A673 (cell line): ENCODE data around the gene CCL15. TPM values are rescaled to one million over a fixed set of nuclear protein-coding genes. Genes with fewer than 3 reads are reported as not detected.

ENCODE experiments used
- BruUV-seq: library from RNA; stranded (reverse); fragments of 400-500 nt; replicated peaks from 2 replicates; lab custom pipeline; 2021; lab: Mats Ljungman, UMichigan
- CTCF ChIA-PET: fragments of 300-600 bp; sonication (Branson Sonifier 250); formaldehyde crosslinking; loops from one replicate; lab custom pipeline; 2022; ENCODE audit warnings: antibody characterized with exemption; lab: Charles Lee
- POLR2A ChIA-PET: fragments of 300-600 bp; sonication (Branson Sonifier 250); formaldehyde crosslinking; loops from one replicate; lab custom pipeline; 2022; ENCODE audit warnings: antibody characterized with exemption; ENCODE audit not compliant: low non-redundant PET; lab: Charles Lee
- DNase-seq: peaks from one replicate; pipeline ENCODE4 v3.0.0-alpha.2; 2015; ENCODE audit warnings: low spot score
- H3K27ac ChIP-seq: fragments of 200-600 bp; sonication (generic); 2 replicates; pipeline ENCODE4 v1.5.1; 2016; ENCODE audit warnings: mixed run types, low read depth, mild to moderate bottlenecking, mixed read lengths, antibody characterized with exemption, low read length; ENCODE audit not compliant: poor library complexity, severe bottlenecking
- H3K27me3 ChIP-seq: fragments of 200-600 bp; sonication (generic); replicated peaks from 2 replicates; pipeline ENCODE4 v1.6.1; 2017; ENCODE audit warnings: mixed run types, low read depth, mild to moderate bottlenecking, mixed read lengths, antibody characterized with exemption, low read length; ENCODE audit not compliant: insufficient read depth, poor library complexity
- H3K36me3 ChIP-seq: fragments of 200-600 bp; sonication (generic); 2 replicates; pipeline ENCODE4 v1.6.1; 2016; ENCODE audit warnings: mixed run types, mild to moderate bottlenecking, mixed read lengths, antibody characterized with exemption, low read length; ENCODE audit not compliant: insufficient read depth, poor library complexity, severe bottlenecking
- H3K4me1 ChIP-seq: fragments of 200-600 bp; sonication (generic); 2 replicates; pipeline ENCODE4 v1.6.1; 2017; ENCODE audit warnings: mixed run types, mild to moderate bottlenecking, mixed read lengths, antibody characterized with exemption, low read length; ENCODE audit not compliant: insufficient read depth, poor library complexity, severe bottlenecking
- H3K4me3 ChIP-seq: fragments of 200-600 bp; sonication (generic); 2 replicates; pipeline ENCODE4 v1.5.1; 2016; ENCODE audit warnings: low read depth, mixed run types, mild to moderate bottlenecking, mixed read lengths, low read length; ENCODE audit not compliant: poor library complexity, severe bottlenecking
- H3K9me3 ChIP-seq: fragments of 200-600 bp; sonication (generic); 2 replicates; pipeline ENCODE4 v1.6.1; 2016; ENCODE audit warnings: mixed run types, low read depth, mild to moderate bottlenecking, mixed read lengths, antibody characterized with exemption, low read length; ENCODE audit not compliant: poor library complexity, severe bottlenecking
- EZH2 ChIP-seq: fragments of 200-600 bp; sonication (generic); IDR thresholded peaks from 2 replicates; pipeline ENCODE4 v1.6.1; 2017; ENCODE audit warnings: borderline replicate concordance, low read depth, mild to moderate bottlenecking, mixed read lengths, antibody characterized with exemption, low read length; ENCODE audit not compliant: poor library complexity, severe bottlenecking
- intact Hi-C: fragments of 100-400 bp; cut with micrococcal nuclease; formaldehyde crosslinking; loops from one replicate; pipeline ENCODE4 v1.10.0; 2022; ENCODE audit not compliant: unreplicated experiment
- total RNA-seq: library from RNA; stranded (reverse); gene quantifications from 2 replicates; pipeline ENCODE4 v1.2.3, GENCODE V29; 2021
- TF ChIP-seq, protein P1 (sequence below): fragments of 300-800, 200-600 bp; sonication (generic); conservative IDR thresholded peaks from 2 replicates; pipeline ENCODE4 v1.5.1; 2017; ENCODE audit warnings: low read depth, mild to moderate bottlenecking, antibody characterized with exemption, low read length, moderate library complexity, mixed read lengths

CCL15 gene
- total RNA-seq, 1 experiment from 2014 or later: not detected

GRCh38 chr17:35972945-35973332 lies 28.4 kb downstream of the CCL15 start:
- no peak for DNase-seq
- POLR2A ChIA-PET: no interaction called here
- H3K4me3 ChIP-seq: no peak overlapping the region
- H3K27ac ChIP-seq: no peak overlapping the region
- no peaks in the 10 kb centered on the region for H3K9me3 ChIP-seq
- intact Hi-C loops: loop anchor here (10.0 kb wide), 1 partner anchor 172 kb away; no protein-coding TSS in a partner anchor
- no peaks in the 10 kb centered on the region for H3K36me3 ChIP-seq
- no peaks in the 10 kb centered on the region for H3K4me1 ChIP-seq
- CTCF ChIA-PET: interaction anchor here (0.5 to 0.7 kb wide), 2 partner anchors 27 to 176 kb away, joined by 3 to 6 read pairs; no protein-coding TSS in a partner anchor
- TF ChIP-seq, protein P1, sequence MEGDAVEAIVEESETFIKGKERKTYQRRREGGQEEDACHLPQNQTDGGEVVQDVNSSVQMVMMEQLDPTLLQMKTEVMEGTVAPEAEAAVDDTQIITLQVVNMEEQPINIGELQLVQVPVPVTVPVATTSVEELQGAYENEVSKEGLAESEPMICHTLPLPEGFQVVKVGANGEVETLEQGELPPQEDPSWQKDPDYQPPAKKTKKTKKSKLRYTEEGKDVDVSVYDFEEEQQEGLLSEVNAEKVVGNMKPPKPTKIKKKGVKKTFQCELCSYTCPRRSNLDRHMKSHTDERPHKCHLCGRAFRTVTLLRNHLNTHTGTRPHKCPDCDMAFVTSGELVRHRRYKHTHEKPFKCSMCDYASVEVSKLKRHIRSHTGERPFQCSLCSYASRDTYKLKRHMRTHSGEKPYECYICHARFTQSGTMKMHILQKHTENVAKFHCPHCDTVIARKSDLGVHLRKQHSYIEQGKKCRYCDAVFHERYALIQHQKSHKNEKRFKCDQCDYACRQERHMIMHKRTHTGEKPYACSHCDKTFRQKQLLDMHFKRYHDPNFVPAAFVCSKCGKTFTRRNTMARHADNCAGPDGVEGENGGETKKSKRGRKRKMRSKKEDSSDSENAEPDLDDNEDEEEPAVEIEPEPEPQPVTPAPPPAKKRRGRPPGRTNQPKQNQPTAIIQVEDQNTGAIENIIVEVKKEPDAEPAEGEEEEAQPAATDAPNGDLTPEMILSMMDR: no peak
- TF ChIP-seq EZH2: no peak
- BruUV-seq: no TSS peak
- no peaks in the 10 kb centered on the region for H3K27me3 ChIP-seq

DNA sequence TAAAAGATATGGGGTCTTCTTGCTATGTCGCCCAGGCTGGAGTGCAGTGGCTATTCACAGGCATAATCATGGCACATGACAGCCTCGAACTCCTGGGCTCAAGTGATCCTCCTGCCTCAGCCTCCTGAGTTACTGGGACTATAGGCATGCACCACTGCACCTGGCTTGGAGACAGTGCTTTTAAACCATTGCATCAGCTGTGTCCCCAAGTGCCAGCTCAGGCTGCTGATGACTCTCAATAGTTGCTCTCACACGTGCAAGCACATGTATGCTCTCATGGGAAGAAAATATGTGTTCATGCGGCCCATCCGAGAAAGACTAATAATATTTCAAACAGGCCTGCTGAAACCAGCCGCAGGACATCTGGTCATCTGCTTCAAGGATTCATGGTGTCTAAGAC lies 28.8 kb downstream of the CCL15 start:
- POLR2A ChIA-PET: no interaction called here
- intact Hi-C loops: loop anchor here (10.0 kb wide), 1 partner anchor 172 kb away; no protein-coding TSS in a partner anchor
- Histone ChIP-seq H3K27me3 (no peaks in the 10 kb centered on the region), H3K27ac (no peak overlapping the region), H3K36me3 (no peaks in the 10 kb centered on the region), H3K9me3 (no peaks in the 10 kb centered on the region), H3K4me3 (no peak overlapping the region), H3K4me1 (no peaks in the 10 kb centered on the region)
- CTCF ChIA-PET: interaction anchor here (0.7 kb wide), 1 partner anchor 176 kb away, joined by 3 read pairs; no protein-coding TSS in a partner anchor
- no TSS peak for BruUV-seq
- DNase-seq: no peak
- TF ChIP-seq, protein P1: no peak
- TF ChIP-seq EZH2: no peak

- no peaks in the 10 kb centered on the region for H3K27me3 ChIP-seq
- no peaks in the 10 kb centered on the region for H3K9me3 ChIP-seq
- no peaks in the 10 kb centered on the region for H3K36me3 ChIP-seq
- H3K27ac ChIP-seq: no peak overlapping the region
- DNase-seq: no peak
- intact Hi-C loops: loop anchor here (10.0 kb wide), 1 partner anchor 173 kb away; no protein-coding TSS in a partner anchor
- ChIA-PET POLR2A (no interaction called here), CTCF (no interaction called here)
- BruUV-seq: no TSS peak
- TF ChIP-seq EZH2: no peak
- TF ChIP-seq, protein P1: no peak
- no peaks in the 10 kb centered on the region for H3K4me1 ChIP-seq
- no peak overlapping the region for H3K4me3 ChIP-seq
These were observed 29.3 kb downstream of the CCL15 start for GRCh38 chr17:35972066-35972465.
